RKO (cell line): Measurements from ENCODE around the gene MEIG1.
"Not testable (repeated sequence)": the region's sequence is repeated elsewhere in the genome, so short reads cannot be mapped to it uniquely, and the experiment has no call there.

ENCODE experiments used
- DNase-seq: peaks from one replicate; pipeline ENCODE4 v3.0.0-alpha.2; 2016; ENCODE audit warnings: low spot score

MEIG1 gene

DNA sequence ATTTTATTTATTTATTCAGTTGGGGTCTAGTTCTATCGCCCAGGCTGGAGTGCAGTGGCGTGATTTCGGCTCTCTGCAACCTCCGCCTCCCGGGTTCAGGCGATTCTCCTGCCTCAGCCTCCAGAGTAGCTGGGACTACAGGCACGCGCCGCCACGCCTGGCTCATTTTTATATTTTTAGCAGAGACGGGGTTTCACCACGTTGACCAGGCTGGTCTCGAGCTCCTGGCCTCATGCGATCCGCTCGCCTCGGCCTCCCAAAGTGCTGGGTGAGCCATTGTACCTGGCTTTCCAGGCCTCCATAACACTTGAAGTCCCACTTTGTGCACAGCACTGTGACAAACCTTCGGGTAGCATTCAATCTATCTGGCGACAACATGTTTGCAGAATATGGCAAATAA is 4.3 kb upstream of the MEIG1 start:
- no peak for DNase-seq

DNA sequence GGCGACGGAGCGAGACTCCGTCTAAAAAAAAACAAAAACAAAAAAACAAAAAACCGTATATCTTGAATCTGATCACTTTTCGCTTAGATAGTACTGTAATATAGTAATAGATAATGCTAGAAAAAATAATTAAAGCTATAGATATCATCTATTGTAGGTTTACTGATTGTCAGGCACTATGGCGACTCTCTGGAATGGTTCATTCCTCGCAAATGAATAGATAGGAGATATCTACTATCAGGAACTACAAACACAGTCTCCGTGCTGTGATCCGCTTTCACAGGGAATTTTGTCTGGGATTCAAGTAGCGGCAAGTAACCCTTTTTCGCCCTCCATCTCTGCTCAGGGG is 342 bp upstream of the MEIG1 start:
- no peak for DNase-seq

DNA sequence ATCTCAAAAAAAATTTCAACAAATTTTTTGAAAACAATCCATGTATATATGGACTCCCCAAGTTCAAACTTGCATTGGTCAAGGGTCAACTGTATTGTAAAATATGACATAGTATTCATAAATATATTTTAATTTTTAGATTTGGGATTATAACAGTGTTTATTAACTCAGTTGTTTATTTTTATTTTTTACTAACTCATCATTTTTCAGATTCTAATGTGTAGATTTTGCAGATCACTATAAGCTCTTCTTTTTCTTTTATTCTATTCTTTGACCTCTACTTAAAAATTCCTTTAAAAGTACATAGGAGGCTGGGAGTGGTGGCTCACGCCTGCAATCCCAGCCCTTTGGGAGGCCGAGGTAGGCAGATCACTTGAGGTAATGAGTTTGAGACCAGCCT is 8.7 kb downstream of the MEIG1 start:
- no peak for DNase-seq

DNA sequence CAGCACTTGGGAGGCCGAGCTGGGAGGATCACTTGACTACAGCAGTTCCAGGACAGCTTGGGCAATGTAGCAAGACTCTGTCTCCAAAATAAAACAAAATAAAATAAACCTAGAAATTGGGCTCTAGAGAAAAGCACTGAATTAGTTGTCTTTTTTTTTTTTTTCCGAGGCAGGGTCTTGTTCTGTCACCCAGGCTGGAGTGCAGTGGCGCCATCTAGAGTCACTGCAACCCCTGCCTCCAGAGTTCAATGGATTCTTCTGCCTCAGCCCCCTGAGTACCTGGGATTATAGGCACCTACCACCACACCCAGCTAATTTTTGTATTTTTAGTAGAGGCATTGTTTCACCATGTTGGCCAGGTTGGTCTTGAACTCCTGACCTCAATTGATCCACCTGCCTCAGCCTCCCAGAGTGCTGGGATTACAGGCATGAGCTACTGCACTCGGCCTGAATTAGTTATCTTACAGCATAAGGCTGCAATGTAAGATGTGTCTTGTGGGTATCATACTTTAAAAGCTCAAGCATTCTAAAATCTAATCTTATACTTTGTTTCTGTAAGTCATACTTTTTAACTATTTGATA is 12.8 kb downstream of the MEIG1 start:
- DNase-seq: no peak

DNA sequence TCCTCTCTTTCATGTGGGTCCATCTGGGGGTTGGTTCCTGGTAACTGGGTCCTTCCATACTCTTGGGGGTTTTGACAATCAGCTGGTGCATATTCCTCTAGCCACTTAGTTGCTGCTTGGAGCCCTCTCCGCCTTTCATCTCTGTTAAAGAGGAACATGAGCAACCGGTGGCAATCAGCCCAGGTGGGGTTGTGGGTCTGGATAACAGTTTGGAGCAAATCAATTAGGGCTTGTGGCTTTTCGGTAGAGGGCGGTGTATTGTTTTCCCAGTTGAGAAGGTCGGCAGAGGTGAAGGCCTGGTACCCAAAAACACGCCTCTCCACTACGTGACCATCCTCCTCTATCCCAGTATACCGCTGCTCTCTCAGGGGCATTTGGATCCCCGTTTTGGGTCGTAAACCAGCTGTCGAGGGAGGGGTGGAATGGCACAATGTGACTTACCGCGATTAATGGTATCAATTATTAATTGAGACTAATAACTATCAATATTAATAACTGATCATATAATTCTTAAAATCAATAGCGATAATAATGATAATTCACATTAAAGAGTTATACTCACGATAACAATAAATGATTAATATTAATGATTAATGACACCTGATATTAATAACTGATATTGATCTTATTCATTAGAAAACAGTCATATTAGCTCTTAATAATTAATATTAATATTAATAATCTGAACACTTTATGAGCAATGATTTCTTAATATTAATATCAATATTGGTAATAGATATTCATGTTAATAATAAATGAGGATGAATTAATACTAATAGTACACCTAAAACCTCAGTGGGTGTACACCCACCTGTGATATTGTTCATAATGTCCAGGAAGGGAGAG is 15.2 kb downstream of the MEIG1 start:
- not testable (repeated sequence) for DNase-seq

DNA sequence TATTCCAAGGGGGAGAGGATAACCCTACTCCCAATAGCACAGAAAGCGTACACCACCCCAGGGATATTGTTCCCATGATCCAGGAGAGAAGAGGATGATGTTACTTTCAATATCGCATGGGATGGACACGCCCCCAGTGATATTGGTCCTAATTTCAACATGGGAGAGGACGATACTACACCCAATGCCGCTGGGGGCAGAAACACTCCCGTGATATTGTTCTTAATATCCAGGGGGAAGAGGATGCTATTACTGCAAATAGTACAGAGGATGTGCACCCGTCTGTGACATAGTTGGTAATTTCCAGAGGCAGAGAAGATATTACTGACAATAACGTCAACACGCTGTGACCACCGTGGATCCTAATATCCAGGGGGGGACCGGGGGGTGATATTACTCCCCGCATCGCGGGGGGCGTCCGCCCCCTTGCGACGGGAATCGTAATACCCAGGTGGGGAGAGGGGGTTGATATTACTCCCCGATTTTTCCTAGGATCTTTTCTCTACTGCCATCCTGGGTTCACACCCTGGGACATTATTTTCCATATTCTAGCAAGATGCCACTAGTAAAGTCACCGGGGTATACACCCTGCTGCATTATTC is 16.6 kb downstream of the MEIG1 start:
- no peak for DNase-seq

DNA sequence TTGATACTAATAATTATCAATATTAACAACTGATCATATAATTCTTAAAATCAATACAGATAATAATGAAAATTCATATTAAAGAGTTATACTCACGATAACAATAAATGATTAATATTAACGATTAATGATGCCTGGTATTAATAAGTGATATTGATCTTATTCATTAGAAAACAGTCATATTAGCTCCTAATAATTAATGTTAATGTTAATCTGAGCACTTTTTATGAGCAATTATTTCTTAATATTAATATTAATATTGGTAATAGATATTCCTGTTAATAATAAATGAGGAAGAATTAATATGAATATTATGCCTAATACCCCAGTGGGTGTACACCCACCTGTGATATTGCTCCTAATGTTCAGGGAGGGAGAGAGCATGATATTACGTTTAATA is 23.6 kb downstream of the MEIG1 start:
- DNase-seq: no peak

DNA sequence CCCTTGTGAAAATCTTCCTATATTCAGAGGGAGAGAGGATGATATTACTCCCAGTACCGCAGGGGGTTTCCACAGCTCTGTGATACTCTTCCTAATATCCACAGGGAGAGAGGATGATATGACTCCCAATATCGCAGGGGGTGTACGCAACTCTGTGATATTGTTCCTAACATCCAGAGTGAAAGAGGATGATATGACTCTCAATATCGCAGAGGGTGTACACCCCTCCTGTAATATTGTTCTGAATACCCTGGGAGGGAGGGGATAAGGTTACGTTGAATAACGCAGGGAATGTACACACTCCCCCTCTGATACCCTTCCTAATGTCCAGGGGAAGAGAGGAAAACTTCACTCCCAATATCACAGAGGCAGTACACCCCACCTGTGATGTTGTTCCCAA is 30.4 kb downstream of the MEIG1 start:
- not testable (repeated sequence) for DNase-seq

DNA sequence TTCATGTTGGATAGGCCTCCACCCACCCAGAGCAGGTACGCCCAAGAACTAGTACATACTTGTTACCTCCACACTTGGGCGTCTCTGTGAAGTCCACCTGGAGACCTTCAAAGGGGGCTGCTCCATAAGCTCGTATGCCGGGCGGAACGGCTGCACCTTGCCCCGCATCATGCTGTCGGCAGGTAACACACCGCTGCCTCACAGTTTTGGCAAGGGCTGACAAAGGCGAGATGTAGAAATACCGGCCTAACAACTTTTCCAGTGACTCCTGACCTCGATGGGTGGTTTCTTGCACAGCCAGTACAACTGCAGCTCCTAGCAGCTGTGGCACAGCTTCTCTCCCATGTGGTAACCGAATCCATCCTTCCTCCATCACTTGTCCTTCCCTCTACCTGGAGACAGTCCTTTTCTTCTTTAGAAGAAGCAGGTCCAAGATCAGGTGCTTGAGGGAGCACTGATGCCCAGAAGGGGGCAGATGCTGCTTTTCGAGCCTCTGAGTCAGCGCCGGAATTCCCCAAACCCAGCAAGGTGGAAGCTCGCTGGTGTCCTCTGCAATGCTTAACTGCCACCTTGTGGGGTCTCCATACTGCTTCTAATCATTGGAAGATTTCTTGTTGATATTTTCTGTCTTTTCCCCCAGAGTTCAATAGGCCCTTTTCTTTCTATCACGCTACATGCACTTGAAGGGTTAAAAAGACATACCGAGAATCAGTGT is 32.0 kb downstream of the MEIG1 start:
- not testable (repeated sequence) for DNase-seq

DNA sequence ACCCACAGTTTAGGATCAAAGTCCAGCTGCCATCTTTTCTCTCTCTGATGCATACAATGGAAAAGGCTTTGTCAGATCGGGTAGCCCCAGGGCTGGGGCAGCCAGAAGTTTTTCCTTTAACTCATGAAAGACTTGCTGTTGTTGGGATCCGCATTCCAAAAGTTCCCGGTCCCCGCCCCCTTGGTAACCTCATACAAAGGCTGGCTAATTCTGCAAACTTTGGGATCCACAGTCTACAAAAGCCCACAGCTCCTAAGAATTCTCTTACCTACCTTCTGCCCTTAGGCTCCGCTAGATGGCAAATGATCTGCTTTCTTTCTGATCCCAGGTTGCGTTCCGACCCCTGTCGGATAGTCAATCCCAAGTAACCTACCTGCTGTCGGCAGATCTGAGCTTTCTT is 33.1 kb downstream of the MEIG1 start:
- DNase-seq: not testable (repeated sequence)

DNA sequence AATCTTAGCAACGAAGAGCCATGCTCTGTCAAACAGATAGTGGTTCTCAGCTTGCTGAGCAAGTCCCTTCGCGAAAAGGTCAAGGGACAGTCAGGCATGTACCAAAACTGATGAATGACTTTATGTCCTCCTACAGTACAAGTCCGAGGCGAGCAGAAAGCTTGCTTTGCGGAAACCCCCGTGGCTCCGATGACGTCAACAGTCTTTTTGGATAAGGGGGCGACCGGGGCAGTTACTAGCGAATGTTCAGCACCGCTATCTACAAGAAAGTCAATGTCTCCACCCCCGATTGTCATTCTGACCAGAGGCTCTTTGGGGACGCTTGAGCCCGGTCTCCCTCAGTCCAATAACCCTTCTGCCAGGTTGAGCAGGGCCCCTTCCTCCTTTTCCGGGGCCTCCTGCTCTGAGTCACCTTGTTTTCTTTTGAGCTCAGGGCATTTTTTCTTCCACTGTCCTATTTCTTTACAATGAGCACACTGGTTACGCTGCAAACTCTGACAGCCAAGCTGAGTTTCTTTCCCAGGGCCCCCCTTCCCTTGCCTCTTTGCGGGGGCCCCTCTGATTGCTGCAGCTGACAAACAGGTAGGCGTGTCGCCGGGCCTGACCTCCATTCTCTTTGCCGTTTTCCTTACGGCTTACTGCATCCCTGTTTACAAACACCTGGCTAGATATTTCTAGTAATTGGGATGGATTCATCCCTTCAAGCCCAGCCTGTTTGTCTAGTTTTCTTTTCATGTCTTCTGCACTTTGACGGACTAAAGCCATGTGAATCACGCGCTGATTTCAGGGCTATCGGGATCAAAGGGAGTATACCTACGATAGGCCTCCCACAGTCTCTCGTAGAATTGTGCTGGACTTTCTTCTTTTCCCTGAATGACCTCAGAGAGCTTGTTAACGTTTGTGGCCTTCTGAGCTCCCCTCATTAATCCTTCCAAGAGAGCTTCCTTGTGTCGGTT is 34.6 kb downstream of the MEIG1 start:
- not testable (repeated sequence) for DNase-seq

DNA sequence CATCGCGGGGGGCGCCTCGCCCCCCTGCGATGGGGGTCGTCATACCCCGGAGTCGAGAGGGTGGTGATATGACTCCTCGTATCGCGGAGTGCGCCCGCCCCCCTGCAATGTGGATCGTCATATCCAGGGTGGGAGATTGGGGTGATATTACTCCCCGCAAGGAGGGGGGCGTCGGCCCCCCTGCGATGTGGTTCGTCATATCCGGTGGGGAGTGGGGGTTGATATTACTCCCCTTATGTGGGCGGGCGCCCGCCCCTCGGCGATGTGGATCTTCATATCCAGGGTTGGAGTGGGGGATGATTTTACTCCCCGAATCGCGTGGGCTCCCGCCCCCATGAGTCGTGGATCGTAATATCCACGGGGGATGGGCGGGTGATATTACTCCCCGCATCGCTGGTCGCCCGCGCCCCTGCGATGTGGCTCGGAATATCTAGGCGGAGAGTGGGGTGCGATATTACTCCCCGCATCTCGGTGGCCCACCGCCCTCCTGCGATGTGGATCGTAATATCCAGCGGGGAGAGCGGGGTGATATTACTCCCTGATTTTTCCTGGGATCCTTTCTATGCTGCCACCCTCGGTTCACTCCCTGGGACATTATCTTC is 36.9 kb downstream of the MEIG1 start:
- no peak for DNase-seq

DNA sequence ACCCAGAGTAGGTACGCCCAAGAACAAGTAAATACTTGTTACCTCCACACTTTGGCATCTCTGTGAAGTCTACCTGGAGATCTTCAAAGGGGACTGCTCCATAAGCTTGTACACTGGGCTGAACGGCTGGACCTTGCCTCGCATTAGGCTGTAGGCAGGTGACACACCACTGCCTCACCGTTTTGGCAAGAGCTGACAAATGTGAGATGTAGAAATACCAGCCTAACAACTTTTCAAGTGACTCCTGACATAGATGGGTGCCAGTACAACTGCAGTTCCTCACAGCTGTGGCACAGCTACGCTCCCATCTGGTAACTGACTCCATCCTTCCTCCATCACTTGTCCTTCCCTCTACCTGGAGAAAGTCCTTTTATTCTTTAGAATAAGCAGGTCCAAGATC is 54.3 kb downstream of the MEIG1 start:
- not testable (repeated sequence) for DNase-seq

DNA sequence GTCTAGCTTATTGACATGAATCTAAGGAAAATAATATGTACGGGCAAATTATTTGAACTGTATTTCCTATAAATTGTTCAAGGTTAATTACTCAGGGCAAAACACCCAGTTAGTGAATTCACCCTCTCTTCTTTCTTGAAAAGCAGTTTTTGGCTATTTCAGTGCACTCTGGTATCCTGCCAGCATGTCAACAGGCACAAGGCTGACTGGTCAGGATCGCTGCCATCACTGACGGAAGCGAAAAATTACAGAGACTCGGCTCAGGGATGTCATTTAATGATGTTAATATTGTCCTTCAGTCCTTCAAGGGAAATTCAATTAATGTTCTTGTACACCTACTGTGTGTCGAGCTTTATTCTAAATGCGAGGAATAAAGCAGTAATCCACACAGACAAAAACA is 56.3 kb downstream of the MEIG1 start:
- DNase-seq: no peak

DNA sequence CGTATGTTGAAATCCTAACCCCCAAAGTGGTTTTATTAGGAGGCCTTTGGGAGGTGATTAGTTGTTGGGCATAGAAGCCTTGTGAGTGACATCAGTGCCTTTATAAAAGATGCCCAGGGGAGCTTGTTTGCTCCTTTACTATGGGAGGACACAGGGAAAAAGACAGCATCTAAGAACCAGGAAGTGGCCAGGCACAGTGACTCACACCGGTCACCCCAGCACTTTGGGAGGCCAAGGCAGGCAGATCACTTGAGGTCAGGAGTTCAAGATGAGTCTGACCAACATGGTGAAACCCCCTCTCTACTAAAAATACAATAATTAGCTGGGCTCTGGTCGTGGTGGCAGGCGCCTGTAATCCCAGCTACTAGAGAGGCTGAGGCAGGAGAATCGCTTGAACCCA is 61.8 kb downstream of the MEIG1 start:
- DNase-seq: peak; percentile 36
